ENCODE results near the gene DNM3.
"Not testable (repeated sequence)": the region's sequence is repeated elsewhere in the genome, so short reads cannot be mapped to it uniquely, and the experiment has no call there.

DNM3 gene

GRCh38 chr1:172277989-172278388 lies 436.7 kb downstream of the DNM3 start:
- DNase-seq (ENCODE audit: low read depth), result no peak

- peak; percentile 72 for DNase-seq (ENCODE audit: low read depth)
Measured at GRCh38 chr1:172278478-172278877, 437.2 kb downstream of the DNM3 start.

- no peak for DNase-seq (ENCODE audit: low read depth)
Measured at GRCh38 chr1:172279939-172280636, 438.8 kb downstream of the DNM3 start.

GRCh38 chr1:172283766-172284165 lies 442.5 kb downstream of the DNM3 start:
- no peak for DNase-seq (ENCODE audit: low read depth)

- DNase-seq (ENCODE audit: low read depth), result peak; percentile 88
Measured at GRCh38 chr1:172286629-172287076, 445.4 kb downstream of the DNM3 start.

- peak; percentile 78 for DNase-seq (ENCODE audit: low read depth)
Measured at GRCh38 chr1:172287208-172287607, 445.9 kb downstream of the DNM3 start.

GRCh38 chr1:172288581-172288980 lies 447.3 kb downstream of the DNM3 start:
- no peak for DNase-seq (ENCODE audit: low read depth)

- no peak for DNase-seq (ENCODE audit: low read depth)
Measured at GRCh38 chr1:172289448-172289847, 448.1 kb downstream of the DNM3 start.

- no peak for DNase-seq (ENCODE audit: low read depth)
Measured at GRCh38 chr1:172292840-172293239, 451.5 kb downstream of the DNM3 start.

- no peak for DNase-seq (ENCODE audit: low read depth)
Measured at GRCh38 chr1:172293429-172293828, 452.1 kb downstream of the DNM3 start.

GRCh38 chr1:172298141-172298540 lies 456.8 kb downstream of the DNM3 start:
- DNase-seq (ENCODE audit: low read depth), result no peak

GRCh38 chr1:172298911-172299310 lies 457.6 kb downstream of the DNM3 start:
- DNase-seq (ENCODE audit: low read depth), result no peak

GRCh38 chr1:172299515-172299914 lies 458.2 kb downstream of the DNM3 start:
- DNase-seq (ENCODE audit: low read depth), result no peak

GRCh38 chr1:172307508-172307907 lies 466.2 kb downstream of the DNM3 start:
- DNase-seq (ENCODE audit: low read depth), result not testable (repeated sequence)

- no peak for DNase-seq (ENCODE audit: low read depth)
Measured at GRCh38 chr1:172308142-172308541, 466.8 kb downstream of the DNM3 start.

- no peak for DNase-seq (ENCODE audit: low read depth)
Measured at GRCh38 chr1:172308577-172308976, 467.3 kb downstream of the DNM3 start.

GRCh38 chr1:172320733-172321132 lies 479.4 kb downstream of the DNM3 start:
- DNase-seq (ENCODE audit: low read depth), result no peak

- DNase-seq (ENCODE audit: low read depth), result peak; percentile 47
Measured at GRCh38 chr1:172321451-172321850, 480.2 kb downstream of the DNM3 start.

GRCh38 chr1:172322219-172323061 lies 481.1 kb downstream of the DNM3 start:
- peak; percentile 84 for DNase-seq (ENCODE audit: low read depth)

GRCh38 chr1:172323686-172324085 lies 482.4 kb downstream of the DNM3 start:
- no peak for DNase-seq (ENCODE audit: low read depth)

GRCh38 chr1:172324086-172324485 lies 482.8 kb downstream of the DNM3 start:
- no peak for DNase-seq (ENCODE audit: low read depth)

GRCh38 chr1:172324761-172325160 lies 483.5 kb downstream of the DNM3 start:
- no peak for DNase-seq (ENCODE audit: low read depth)

GRCh38 chr1:172325531-172325930 lies 484.2 kb downstream of the DNM3 start:
- no peak for DNase-seq (ENCODE audit: low read depth)
